K562 (cell line): ENCODE measurements around the gene HS3ST3A1. TPM values are rescaled to one million over a fixed set of nuclear protein-coding genes. Genes with fewer than 3 reads are reported as not detected.
A peak's percentile ranks its signal among the peaks of the same experiment; 100 is the strongest.

Source experiments
- ATF4 ChIP-seq: fragments of 450-650 bp; formaldehyde crosslinking; IDR thresholded peaks from 2 replicates; pipeline ENCODE4 v1.4.0; 2022; ENCODE audit warnings: mild to moderate bottlenecking, moderate library complexity
- ATF7 ChIP-seq: fragments of 450-650 bp; IDR thresholded peaks from 2 replicates; pipeline ENCODE4 v1.7.1; 2014; ENCODE audit warnings: mild to moderate bottlenecking, moderate library complexity
- C11orf30 ChIP-seq: fragments of 450-650 bp; IDR thresholded peaks from 2 replicates; pipeline ENCODE4 v1.6.1; 2016; ENCODE audit warnings: low read depth, mild to moderate bottlenecking
- CBFA2T2 ChIP-seq: fragments of 450-650 bp; conservative IDR thresholded peaks from 2 replicates; pipeline ENCODE4 v1.6.1; 2017; ENCODE audit warnings: mild to moderate bottlenecking
- ETV1 ChIP-seq: fragments of 450-650 bp; conservative IDR thresholded peaks from 2 replicates; pipeline ENCODE4 v1.6.1; 2016; ENCODE audit warnings: missing genetic modification characterization, control low read depth, low read depth, missing compliant biosample characterization
- FOS ChIP-seq: IDR thresholded peaks from 3 replicates; pipeline ENCODE4 v1.6.1; 2011; ENCODE audit not compliant: insufficient read length; ENCODE audit errors: extremely low read depth
- FOSL1 ChIP-seq: fragments of 200-800 bp; sonication (Bioruptor generic); conservative IDR thresholded peaks from 2 replicates; pipeline ENCODE4 v1.6.1; 2016; ENCODE audit warnings: missing genetic modification characterization, missing compliant biosample characterization
- FUS ChIP-seq: fragments of 200-400 bp; formaldehyde crosslinking; optimal IDR thresholded peaks from 2 replicates; pipeline ENCODE3; 2017; ENCODE audit warnings: low read depth, low read length
- JUN ChIP-seq, 2 experiments: sonication (generic) in 1 of 2; formaldehyde crosslinking in 1 of 2; IDR thresholded peaks; 2 replicates each; pipeline versions ENCODE4 v1.6.1 to v1.8.0; 2012 to 2022; ENCODE audit warnings: borderline replicate concordance in 2 of 2, mild to moderate bottlenecking in 2 of 2, improper control_type of control experiment in 1 of 2, low read depth in 1 of 2, low read length in 1 of 2, missing genetic modification reagents in 1 of 2
- LCOR ChIP-seq: sonication (generic); formaldehyde crosslinking; IDR thresholded peaks from 2 replicates; pipeline ENCODE4 v1.8.0; 2022; ENCODE audit warnings: mild to moderate bottlenecking, missing genetic modification reagents
- MAFG ChIP-seq: fragments of 450-650 bp; conservative IDR thresholded peaks from 2 replicates; pipeline ENCODE4 v1.6.1; 2016; ENCODE audit warnings: missing genetic modification characterization, missing compliant biosample characterization
- MEIS2 ChIP-seq: fragments of 450-650 bp; IDR thresholded peaks from 2 replicates; pipeline ENCODE4 v1.6.1; 2014; ENCODE audit warnings: mild to moderate bottlenecking; ENCODE audit not compliant: partially characterized antibody
- MTF1 ChIP-seq: fragments of 250-450 bp; sonication (Bioruptor Pico); IDR thresholded peaks from 2 replicates; pipeline ENCODE4 v1.9.0; 2021; ENCODE audit warnings: moderate library complexity, mild to moderate bottlenecking, inconsistent platforms, borderline replicate concordance
- NR2C2 ChIP-seq, 2 experiments: fragments of 200-800 bp in 1 of 2; sonication (Bioruptor generic) in 1 of 2; sonication (generic) in 1 of 2; formaldehyde crosslinking in 1 of 2; IDR thresholded peaks; 2 replicates each; pipeline versions ENCODE4 v1.6.1 to v1.8.0; 2016 to 2022; ENCODE audit warnings: mild to moderate bottlenecking in 1 of 2, missing compliant biosample characterization in 1 of 2, missing genetic modification characterization in 1 of 2, missing genetic modification reagents in 1 of 2
- POLR2A ChIP-seq: fragments of 450-650 bp; conservative IDR thresholded peaks from 2 replicates; pipeline ENCODE4 v1.6.1; 2016
- RBM39 ChIP-seq: fragments of 200-400 bp; formaldehyde crosslinking; optimal IDR thresholded peaks from 2 replicates; pipeline ENCODE3; 2018; ENCODE audit warnings: low read depth, low read length
- RFX7 ChIP-seq: fragments of 250-450 bp; sonication (Bioruptor Pico); IDR thresholded peaks from 2 replicates; pipeline ENCODE4 v1.5.1; 2021; ENCODE audit warnings: mild to moderate bottlenecking
- SMARCC2 ChIP-seq: fragments of 450-650 bp; IDR thresholded peaks from 2 replicates; pipeline ENCODE4 v1.6.1; 2017; ENCODE audit warnings: antibody characterized with exemption, moderate library complexity, mild to moderate bottlenecking, low read depth
- SMARCE1 ChIP-seq: fragments of 450-650 bp; IDR thresholded peaks from 2 replicates; pipeline ENCODE4 v1.7.1; 2016; ENCODE audit warnings: mild to moderate bottlenecking
- SMC3 ChIP-seq: conservative IDR thresholded peaks from 2 replicates; pipeline ENCODE4 v1.6.1; 2011; ENCODE audit warnings: low read depth, low read length, improper control_type of control experiment; ENCODE audit not compliant: insufficient read depth
- TAF1 ChIP-seq: IDR thresholded peaks from 2 replicates; pipeline ENCODE4 v1.6.1; 2011; ENCODE audit warnings: mild to moderate bottlenecking, low read length, moderate library complexity; ENCODE audit not compliant: insufficient read depth, control insufficient read depth, severe bottlenecking; ENCODE audit errors: extremely low read depth
- TAL1 ChIP-seq: fragments of 450-650 bp; IDR thresholded peaks from 2 replicates; pipeline ENCODE4 v1.6.1; 2016; ENCODE audit warnings: mild to moderate bottlenecking
- TBP ChIP-seq: optimal IDR thresholded peaks from 2 replicates; pipeline ENCODE3; 2011; ENCODE audit warnings: low read depth, low read length, improper control_type of control experiment
- TCF15 ChIP-seq: fragments of 250-450 bp; sonication (Bioruptor Pico); IDR thresholded peaks from 2 replicates; pipeline ENCODE4 v1.8.0; 2022; ENCODE audit warnings: moderate library complexity, mild to moderate bottlenecking, inconsistent platforms
- TRIM24 ChIP-seq, 2 experiments: fragments of 450-650 bp; IDR thresholded peaks; 2 replicates each; pipeline ENCODE4 v1.6.1; 2016
- U2AF1 ChIP-seq: fragments of 200-400 bp; formaldehyde crosslinking; optimal IDR thresholded peaks from 2 replicates; pipeline ENCODE3; 2017; ENCODE audit warnings: mild to moderate bottlenecking, low read depth, low read length, moderate library complexity
- ZEB2 ChIP-seq: fragments of 450-650 bp; IDR thresholded peaks from 2 replicates; pipeline ENCODE4 v1.6.1; 2016
- ZKSCAN1 ChIP-seq: fragments of 150-350 bp; IDR thresholded peaks from 2 replicates; pipeline ENCODE4 v1.6.1; 2016; ENCODE audit warnings: low read depth, low read length
- ZNF140 ChIP-seq: fragments of 250-450 bp; sonication (Bioruptor Pico); IDR thresholded peaks from 2 replicates; pipeline ENCODE4 v1.8.0; 2021; ENCODE audit warnings: moderate library complexity, mild to moderate bottlenecking, inconsistent platforms
- ZNF197 ChIP-seq: fragments of 200-800 bp; sonication (Bioruptor generic); IDR thresholded peaks from 2 replicates; pipeline ENCODE4 v1.6.1; 2016; ENCODE audit warnings: low read depth, missing genetic modification characterization, missing compliant biosample characterization
- polyA plus RNA-seq, 8 experiments: library from polyadenylated mRNA; depleted of rRNA in 4 of 8; stranded (reverse) in 5 of 8; unstranded in 3 of 8; fragments of >200 nt; fragmentation: Nextera tagmentation in 2 of 8; fragmentation: Illumina TruSeq in 1 of 8; extraction: Ambion mirVana in 2 of 8; extraction: Trizol in 1 of 8; gene quantifications; 2 replicates each; pipeline versions ENCODE4 v1.2.1 to v1.2.3, GENCODE V29; 2011 to 2014; ENCODE audit warnings: inconsistent platforms in 1 of 8, missing spikeins in 1 of 8
- total RNA-seq, 7 experiments: library from RNA; depleted of rRNA in 6 of 7; stranded (reverse); fragments of >200 nt in 6 of 7; fragmentation: Illumina TruSeq in 2 of 7; extraction: Trizol in 2 of 7; gene quantifications; 2 replicates each; pipeline versions ENCODE4 v1.2.1 to v1.2.3, GENCODE V29; 2011 to 2021; ENCODE audit warnings: low replicate concordance in 1 of 7

HS3ST3A1 gene
- total and polyA plus RNA-seq, 9 of the 15 experiments (the other 6 are each of a cell fraction or from before 2014, with no cell fraction given), result 0.25 to 14.8 (median 2.3) TPM

- no peak for TF ChIP-seq LCOR (CRISPR knock-in tag)
- TF ChIP-seq NR2C2 (CRISPR knock-in tag; IDR thresholded peaks at IDR 0.05), result no peak
- TF ChIP-seq NR2C2 (tag; IDR thresholded peaks at IDR 0.05), result peak; percentile 26; the same call in 1 of the 2 replicates
- TF ChIP-seq ETV1 (tag), result no peak
- 0 out of 2 replicates have a peak, but pooled peaks have one; percentile 19 for TF ChIP-seq ATF4
- no peak for TF ChIP-seq ZKSCAN1
- TF ChIP-seq POLR2A, result no peak
- TF ChIP-seq TAF1, result no peak
- TF ChIP-seq ZNF197 (CRISPR knock-in tag), result 0 out of 2 replicates have a peak, but pooled peaks have one; percentile 25
- peak; percentile 71 for TF ChIP-seq MEIS2
- TF ChIP-seq SMC3, result no peak
- no peak for TF ChIP-seq U2AF1
- TF ChIP-seq SMARCC2, result peak; percentile 48; the same call in 1 of the 2 replicates
- TF ChIP-seq ATF7, result peak; percentile 47; the same call in 1 of the 2 replicates
- no peak for TF ChIP-seq MTF1 (CRISPR knock-in tag)
- peak; percentile 21 for TF ChIP-seq FOS
- no peak for TF ChIP-seq TCF15
- peak; percentile 47; the same call in 1 of the 2 replicates for TF ChIP-seq SMARCE1
- no peak for TF ChIP-seq TBP
- no peak for TF ChIP-seq FUS
- peak; percentile 36; the same call in 1 of the 2 replicates for TF ChIP-seq TAL1
- no peak for TF ChIP-seq ZNF140
- TF ChIP-seq FOSL1 (tag), result peak; percentile 94
- TF ChIP-seq C11orf30, result 0 out of 2 replicates have a peak, but pooled peaks have one; percentile 8
- TF ChIP-seq MAFG (tag), result 0 out of 2 replicates have a peak, but pooled peaks have one; percentile 16
- peak in 1 of 2 experiments; percentile 44; a peak in 1 of 4 replicates for TF ChIP-seq TRIM24 (IDR thresholded peaks at IDR 0.05)
- peak; percentile 41 for TF ChIP-seq CBFA2T2
- no peak for TF ChIP-seq RFX7
- TF ChIP-seq ZEB2, result 0 out of 2 replicates have a peak, but pooled peaks have one; percentile 45
- no peak for TF ChIP-seq RBM39
- peak; percentile 56; the same call in 1 of the 2 replicates for TF ChIP-seq JUN (IDR thresholded peaks at IDR 0.05; ENCODE audit: borderline replicate concordance, low read depth, low read length)
- TF ChIP-seq JUN (CRISPR knock-in tag; IDR thresholded peaks at IDR 0.05; ENCODE audit: borderline replicate concordance), result no peak
Observed at GRCh38 chr17:13477180-13477611, 124.5 kb downstream of the HS3ST3A1 start (continued).
